HG02870 (cell line): ENCODE data around the gene GPC6.

ENCODE experiments used
- ATAC-seq: cut with Tn5 transposase; IDR thresholded peaks from one replicate; pipeline ENCODE4 v1.9.1; 2021; ENCODE audit warnings: mild to moderate bottlenecking, moderate library complexity; ENCODE audit not compliant: unreplicated experiment

The GPC6 gene

GRCh38 chr13:93368296-93368695, 141.7 kb downstream of the GPC6 start:
- ATAC-seq: no peak

GRCh38 chr13:93368718-93369117, 142.1 kb downstream of the GPC6 start:
- no peak for ATAC-seq

GRCh38 chr13:93372856-93373255, 146.2 kb downstream of the GPC6 start:
- no peak for ATAC-seq

GRCh38 chr13:93375491-93375890, 148.9 kb downstream of the GPC6 start:
- ATAC-seq: no peak

GRCh38 chr13:93377196-93377595, 150.6 kb downstream of the GPC6 start:
- ATAC-seq: no peak

GRCh38 chr13:93378184-93378583, 151.6 kb downstream of the GPC6 start:
- no peak for ATAC-seq

GRCh38 chr13:93386116-93386515, 159.5 kb downstream of the GPC6 start:
- no peak for ATAC-seq

- no peak for ATAC-seq
These were observed 162.1 kb downstream of the GPC6 start for GRCh38 chr13:93388701-93389100.

- ATAC-seq: no peak
These were observed 171.0 kb downstream of the GPC6 start for GRCh38 chr13:93397619-93398018.

GRCh38 chr13:93398167-93399035, 171.8 kb downstream of the GPC6 start:
- no peak for ATAC-seq

GRCh38 chr13:93399212-93399611, 172.6 kb downstream of the GPC6 start:
- no peak for ATAC-seq

- ATAC-seq: no peak
These were observed 179.5 kb downstream of the GPC6 start for GRCh38 chr13:93406136-93406535.

- ATAC-seq: no peak
These were observed 180.9 kb downstream of the GPC6 start for GRCh38 chr13:93407551-93407950.

- ATAC-seq: no peak
These were observed 182.4 kb downstream of the GPC6 start for GRCh38 chr13:93409001-93409400.

GRCh38 chr13:93409816-93410215, 183.2 kb downstream of the GPC6 start:
- no peak for ATAC-seq

GRCh38 chr13:93411186-93411680, 184.6 kb downstream of the GPC6 start:
- ATAC-seq: no peak

GRCh38 chr13:93412676-93413075, 186.1 kb downstream of the GPC6 start:
- ATAC-seq: no peak

GRCh38 chr13:93413972-93414717, 187.5 kb downstream of the GPC6 start:
- no peak for ATAC-seq

- no peak for ATAC-seq
These were observed 190.2 kb downstream of the GPC6 start for GRCh38 chr13:93416736-93417355.

GRCh38 chr13:93418398-93418797, 191.8 kb downstream of the GPC6 start:
- no peak for ATAC-seq

GRCh38 chr13:93420206-93420605, 193.6 kb downstream of the GPC6 start:
- ATAC-seq: no peak
